Measurements from ENCODE around the gene KRT40.

KRT40 gene

GRCh38 chr17:40996829-40997228 is 12.7 kb upstream of the KRT40 start:
- no peak for DNase-seq

GRCh38 chr17:40995116-40995515 is 11.0 kb upstream of the KRT40 start:
- no peak for DNase-seq

GRCh38 chr17:40993839-40994238 is 9.7 kb upstream of the KRT40 start, which contains the start of gene KRTAP3-3:
TSS of gene KRTAP3-3 (minus strand) at chr17:40994164. CDS start at chr17:40994097, 67 bp downstream.
- DNase-seq, result no peak

- no peak for DNase-seq
Measured at GRCh38 chr17:40993084-40993483, 9.0 kb upstream of the KRT40 start.

GRCh38 chr17:40992666-40993065 is 8.5 kb upstream of the KRT40 start:
- DNase-seq, result no peak

GRCh38 chr17:40986920-40987319 is 2.8 kb upstream of the KRT40 start:
- DNase-seq, result no peak

GRCh38 chr17:40981115-40981514 is 3.0 kb downstream of the KRT40 start:
- DNase-seq, result no peak

- DNase-seq, result no peak
Measured at GRCh38 chr17:40980596-40980995, 3.5 kb downstream of the KRT40 start.

- no peak for DNase-seq
Measured at GRCh38 chr17:40980117-40980516, 4.0 kb downstream of the KRT40 start.

GRCh38 chr17:40978575-40979151 is 5.5 kb downstream of the KRT40 start:
- DNase-seq, result no peak

GRCh38 chr17:40975516-40975915 is 8.6 kb downstream of the KRT40 start:
- DNase-seq, result no peak

GRCh38 chr17:40974366-40974765 is 9.8 kb downstream of the KRT40 start:
- DNase-seq, result no peak

- no peak for DNase-seq
Measured at GRCh38 chr17:40967582-40967981, 16.5 kb downstream of the KRT40 start.

- no peak for DNase-seq
Measured at GRCh38 chr17:40966848-40967247, 17.3 kb downstream of the KRT40 start, which contains the start of gene KRT39. TSS of gene KRT39 (minus strand) at chr17:40966948. CDS start at chr17:40966856, 92 bp downstream.

- DNase-seq, result no peak
Measured at GRCh38 chr17:40963838-40964237, 20.3 kb downstream of the KRT40 start.

GRCh38 chr17:40962059-40962561 is 22.0 kb downstream of the KRT40 start:
- DNase-seq, result no peak

- no peak for DNase-seq
Measured at GRCh38 chr17:40961591-40961990, 22.5 kb downstream of the KRT40 start.

GRCh38 chr17:40960144-40960543 is 24.0 kb downstream of the KRT40 start:
- no peak for DNase-seq

- no peak for DNase-seq
Measured at GRCh38 chr17:40958086-40958953, 25.8 kb downstream of the KRT40 start.

- DNase-seq, result peak; percentile 45 to 50
Measured at GRCh38 chr17:40956401-40957254, 27.5 kb downstream of the KRT40 start.

GRCh38 chr17:40953881-40954280 is 30.2 kb downstream of the KRT40 start:
- peak; percentile 51 to 70 for DNase-seq

GRCh38 chr17:40952661-40953060 is 31.5 kb downstream of the KRT40 start:
- peak; percentile 75 to 89 for DNase-seq

- DNase-seq, result no peak
Measured at GRCh38 chr17:40952154-40952553, 32.0 kb downstream of the KRT40 start.

Measured in inflammatory macrophage (primary cell).